ENCODE data around the gene EPHA7.

GRCh38 chr6:93418033-93418407, 1.3 kb downstream of the EPHA7 start:
- TF ChIP-seq CTCF (IDR thresholded peaks at IDR 0.05; ENCODE audit: low read depth, low read length) (no peak), EZH2phosphoT487 (IDR thresholded peaks at IDR 0.05; ENCODE audit: low read depth) (no peak)

Measured in OCI-LY3 (cell line).